ENCODE results near the gene LMLN.
A peak's percentile ranks its signal among the peaks of the same experiment; 100 is the strongest.
"Not testable (repeated sequence)": the region's sequence is repeated elsewhere in the genome, so short reads cannot be mapped to it uniquely, and the experiment has no call there.

Gene LMLN

DNA sequence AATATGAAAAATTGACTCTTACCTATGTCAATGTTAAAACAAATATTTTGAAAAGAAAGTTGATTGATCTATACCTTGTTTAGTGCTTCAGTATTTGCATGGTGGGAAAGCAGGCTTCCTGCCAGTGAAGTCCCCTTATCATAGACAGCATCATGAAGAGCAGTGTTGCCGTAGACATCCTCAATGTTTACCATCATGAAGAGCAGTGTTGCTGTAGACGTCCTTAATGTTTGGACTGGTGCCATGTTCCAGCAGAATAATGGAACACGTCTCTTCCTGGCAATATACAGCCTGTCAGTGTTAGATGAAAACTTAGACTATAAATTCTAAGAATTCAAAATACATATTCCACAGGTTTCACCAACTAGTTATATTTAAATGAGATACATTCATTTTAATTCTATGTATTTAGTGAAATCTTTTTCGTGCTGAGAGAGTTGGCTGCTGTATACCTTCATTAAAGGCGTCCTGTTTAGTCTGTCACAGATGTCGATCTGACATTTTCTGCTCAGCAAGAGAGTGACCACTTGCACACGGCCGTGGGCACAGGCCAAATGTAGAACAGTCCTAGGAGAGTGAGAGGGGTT lies 116.8 kb downstream of the LMLN start:
- DNase-seq (ENCODE audit: low read depth in 2 of 2), result no peak

DNA sequence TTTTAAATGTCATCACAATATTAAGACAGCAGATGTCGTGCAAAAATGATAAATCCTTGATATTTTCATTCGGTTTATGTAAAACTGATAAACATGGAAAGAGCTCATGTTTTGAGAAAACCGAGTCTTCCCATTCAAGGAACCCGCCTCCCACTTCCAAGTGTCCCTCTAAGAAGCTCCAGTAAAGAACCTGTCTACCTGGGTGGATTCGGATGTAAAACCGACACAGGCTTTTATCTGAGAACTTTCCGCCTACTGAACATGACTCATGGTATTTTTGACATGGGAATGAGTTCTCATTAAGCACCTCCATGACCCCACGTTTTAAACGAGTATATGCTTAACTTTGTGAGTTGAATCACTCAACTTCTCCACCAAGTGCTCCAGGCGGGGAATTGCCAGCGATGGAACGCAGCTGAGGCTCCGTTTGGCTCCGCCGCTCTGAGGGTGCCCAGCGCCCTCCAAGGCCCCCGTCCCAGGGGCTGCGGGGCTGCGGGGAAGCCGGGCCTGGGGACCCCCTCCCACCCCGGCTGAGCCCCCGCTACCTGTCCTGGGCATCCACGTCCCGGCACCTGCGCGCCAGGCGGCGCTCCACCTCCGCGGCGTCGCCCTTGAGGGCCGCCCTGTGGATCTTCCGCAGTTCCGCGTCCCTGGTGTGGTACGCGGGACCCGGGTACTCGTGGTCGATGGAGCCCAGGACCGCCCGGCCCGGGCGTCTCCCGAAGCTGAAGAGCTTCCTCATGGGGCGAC lies 119.9 kb downstream of the LMLN start:
- DNase-seq (ENCODE audit: low read depth in 2 of 2), result peak in 1 of 2 donors; percentile 38

DNA sequence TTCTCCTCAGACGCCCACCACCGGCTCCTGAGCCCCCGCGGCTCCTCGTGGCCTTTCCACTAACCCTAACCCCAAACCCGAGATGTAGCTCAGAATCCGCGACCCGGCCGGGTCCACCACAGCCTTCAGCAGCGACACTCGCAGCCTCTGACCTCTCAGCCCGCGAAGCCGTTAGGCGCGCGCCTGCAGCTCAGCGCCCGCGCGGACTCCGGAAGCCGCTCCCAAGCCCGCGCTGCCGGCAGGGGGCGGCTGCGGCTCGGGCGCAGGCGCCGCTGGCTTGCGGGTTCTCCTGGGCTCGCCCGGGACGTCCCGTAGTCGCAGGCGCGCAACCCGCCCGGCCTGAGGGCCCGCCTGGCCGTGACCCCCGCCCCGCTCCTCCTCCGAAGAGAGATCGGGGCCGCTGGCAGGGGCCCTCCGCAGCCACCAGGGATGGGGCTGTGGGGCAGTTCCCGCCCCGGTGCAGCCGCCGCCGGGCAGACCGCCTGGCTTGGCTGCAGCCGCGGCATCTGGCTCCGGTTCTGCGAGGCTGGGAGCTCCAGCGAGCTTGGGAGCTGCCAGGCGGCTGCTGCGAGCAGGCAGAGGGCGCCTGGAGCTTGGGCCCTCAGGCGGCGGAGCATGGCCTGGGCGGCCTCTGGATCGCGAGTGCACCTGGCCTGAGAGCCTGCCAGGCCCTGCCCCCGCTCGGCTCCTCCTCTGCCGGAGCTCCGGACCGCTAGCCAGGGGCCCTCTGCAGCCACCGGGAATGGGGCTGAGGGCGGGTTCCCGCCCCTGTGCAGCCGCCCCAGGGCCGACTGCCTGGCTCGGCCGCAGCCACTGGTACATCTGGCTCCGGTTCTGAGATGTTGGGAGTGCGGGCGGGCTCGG lies 120.7 kb downstream of the LMLN start:
- peak in 1 of 2 donors; percentile 72 for DNase-seq (ENCODE audit: low read depth in 2 of 2)

DNA sequence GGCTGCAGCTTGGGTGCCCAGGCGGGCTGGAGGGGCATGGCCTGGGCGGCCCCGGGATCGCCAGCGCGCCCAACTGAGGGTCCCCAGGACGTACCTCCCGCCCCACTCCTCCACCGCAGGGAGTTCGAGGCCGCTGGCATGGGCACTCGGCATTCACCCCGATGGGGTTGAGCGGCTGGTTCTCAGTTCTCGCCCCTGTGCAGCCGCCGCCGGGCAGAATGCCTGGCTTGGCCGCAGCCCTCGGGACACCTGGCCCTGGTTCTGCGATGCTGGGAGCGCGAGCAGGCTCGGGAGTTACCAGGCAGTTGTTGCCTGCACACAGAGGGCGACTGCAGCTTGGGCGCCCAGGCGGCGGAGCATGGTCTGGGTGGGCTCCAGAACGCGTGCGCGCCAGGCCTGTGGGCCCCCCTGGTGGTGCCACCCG lies 121.4 kb downstream of the LMLN start:
- no peak for DNase-seq (ENCODE audit: low read depth in 2 of 2)

DNA sequence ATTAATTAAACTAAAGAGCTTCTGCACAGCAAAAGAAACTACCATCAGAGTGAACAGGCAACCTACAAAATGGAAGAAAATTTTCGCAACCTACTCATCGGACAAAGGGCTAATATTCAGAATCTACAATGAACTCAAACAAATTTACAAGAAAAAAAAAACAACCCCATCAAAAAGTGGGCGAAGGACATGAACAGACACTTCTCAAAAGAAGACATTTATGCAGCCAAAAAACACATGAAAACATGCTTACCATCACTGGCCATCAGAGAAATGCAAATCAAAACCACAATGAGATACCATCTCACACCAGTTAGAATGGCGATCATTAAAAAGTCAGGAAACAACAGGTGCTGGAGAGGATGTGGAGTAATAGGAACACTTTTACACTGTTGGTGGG lies 122.2 kb downstream of the LMLN start:
- DNase-seq (ENCODE audit: low read depth in 2 of 2), result not testable (repeated sequence)

DNA sequence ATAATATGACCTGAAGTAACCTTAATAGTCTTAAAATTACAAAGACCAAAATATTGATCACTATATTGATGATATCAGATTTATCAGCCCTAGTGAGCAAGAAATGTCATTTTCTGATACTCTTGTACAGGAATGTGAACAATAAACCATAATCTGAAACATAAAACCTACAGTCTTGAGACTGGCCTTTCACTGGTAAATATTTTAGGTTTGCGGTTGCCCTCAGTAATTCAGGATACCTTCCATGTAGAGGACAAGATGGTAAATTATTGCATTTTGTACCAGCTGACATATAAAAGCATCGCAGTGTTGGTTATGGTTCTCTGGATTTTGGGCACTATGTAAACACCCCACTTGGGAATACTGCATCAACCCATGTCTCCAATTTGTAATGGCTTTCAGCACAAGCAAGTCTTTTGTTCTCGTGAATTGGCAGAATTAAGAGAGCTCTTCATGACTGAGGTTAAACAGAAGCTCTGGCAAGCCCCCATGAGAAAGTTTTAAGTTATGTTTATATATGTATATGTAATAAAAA lies 128.5 kb downstream of the LMLN start:
- no peak for DNase-seq (ENCODE audit: low read depth in 2 of 2)

DNA sequence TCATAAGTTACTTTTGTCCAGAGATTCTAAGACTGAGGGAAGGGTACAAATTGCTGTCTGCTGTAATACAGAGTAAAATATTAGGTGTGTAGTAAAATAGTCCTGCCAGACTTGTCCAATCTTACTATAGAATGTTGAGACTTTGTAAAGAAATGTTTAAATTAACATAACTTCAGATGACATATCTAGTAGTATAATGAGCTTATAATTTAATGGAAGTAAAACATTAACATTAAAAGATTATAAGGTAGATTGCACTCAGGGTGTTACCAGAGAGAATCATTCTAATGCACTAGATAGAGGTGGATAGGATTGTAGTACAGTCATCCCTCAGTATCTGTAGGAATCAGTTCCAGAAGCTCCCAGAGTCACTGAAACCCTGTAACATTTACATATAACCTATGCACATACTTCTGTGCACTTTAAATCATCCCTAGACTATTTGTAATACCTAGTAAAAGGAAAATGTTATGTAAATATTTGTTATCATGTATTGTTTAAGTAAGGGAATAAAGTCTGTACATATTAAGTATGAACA lies 130.8 kb downstream of the LMLN start:
- no peak for DNase-seq (ENCODE audit: low read depth in 2 of 2)

DNA sequence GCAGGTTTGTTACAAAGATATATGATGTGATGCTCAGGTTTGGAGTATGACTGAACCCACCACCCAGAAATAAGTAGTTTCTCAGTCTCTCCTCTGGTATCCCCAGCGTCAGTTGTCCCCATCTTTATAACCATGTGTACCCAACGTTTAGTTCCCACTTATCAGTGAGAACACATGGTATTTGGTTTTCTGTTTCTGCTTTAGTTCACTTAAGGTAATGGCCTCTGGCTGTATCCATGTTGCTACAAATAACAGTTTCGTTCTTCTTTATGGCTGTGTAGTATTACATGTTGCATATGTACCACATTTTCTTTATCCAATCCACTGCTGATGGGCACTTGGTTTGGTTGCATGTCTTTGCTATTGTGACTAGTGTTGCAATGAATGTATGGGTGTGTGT lies 132.3 kb downstream of the LMLN start:
- DNase-seq (ENCODE audit: low read depth in 2 of 2), result no peak

DNA sequence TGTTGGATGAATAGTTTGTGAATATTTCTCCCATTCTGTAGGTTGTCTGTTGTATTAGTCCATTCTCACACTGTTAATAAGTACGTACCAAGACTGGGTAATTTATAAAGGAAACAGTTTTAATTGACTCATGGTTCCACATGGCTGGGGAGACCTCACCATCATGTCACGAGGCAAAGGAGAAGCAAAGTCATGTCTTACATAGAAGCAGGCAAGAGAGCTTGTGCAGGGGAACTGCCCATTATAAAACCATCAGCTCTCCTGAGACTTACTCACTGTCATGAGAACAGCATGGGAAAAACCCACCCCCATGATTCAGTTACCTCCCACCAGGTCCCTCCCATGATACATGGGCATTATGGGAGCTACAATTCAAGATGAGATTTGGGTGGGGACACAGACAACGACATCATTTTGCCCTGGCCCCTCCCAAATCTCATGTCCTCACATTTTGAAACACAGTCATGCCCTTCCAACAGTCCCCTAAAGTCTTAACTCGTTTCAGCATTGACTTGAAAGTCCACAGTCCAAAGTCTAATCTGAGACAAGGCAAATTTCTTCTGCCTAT lies 133.2 kb downstream of the LMLN start:
- DNase-seq (ENCODE audit: low read depth in 2 of 2), result no peak

All from stimulated activated CD8-positive, alpha-beta memory T cell treated with anti-CD3 and anti-CD28 coated beads, Interleukin-7, amount 100 ng/mL, for 4 hours (primary cell).